HG03575 (cell line): ENCODE results near the gene RPS5.
A peak's percentile ranks its signal among the peaks of the same experiment; 100 is the strongest.
"Not testable (repeated sequence)": the region's sequence is repeated elsewhere in the genome, so short reads cannot be mapped to it uniquely, and the experiment has no call there.

Source experiments
- ATAC-seq: cut with Tn5 transposase; IDR thresholded peaks from one replicate; pipeline ENCODE4 v1.9.1; 2021; ENCODE audit not compliant: unreplicated experiment, insufficient number of reproducible peaks, low FRiP score; ENCODE audit errors: extremely low read depth

Gene RPS5

GRCh38 chr19:58386576-58387337 is at the start of gene RPS5:
RPS5 (plus strand) TSS chr19:58387269; CDS start chr19:58388138, 869 bp downstream.
- peak; percentile 65 for ATAC-seq

GRCh38 chr19:58338336-58338735 is 48.7 kb upstream of the RPS5 start:
- no peak for ATAC-seq

GRCh38 chr19:58338825-58339558 is 48.1 kb upstream of the RPS5 start:
- no peak for ATAC-seq

DNA sequence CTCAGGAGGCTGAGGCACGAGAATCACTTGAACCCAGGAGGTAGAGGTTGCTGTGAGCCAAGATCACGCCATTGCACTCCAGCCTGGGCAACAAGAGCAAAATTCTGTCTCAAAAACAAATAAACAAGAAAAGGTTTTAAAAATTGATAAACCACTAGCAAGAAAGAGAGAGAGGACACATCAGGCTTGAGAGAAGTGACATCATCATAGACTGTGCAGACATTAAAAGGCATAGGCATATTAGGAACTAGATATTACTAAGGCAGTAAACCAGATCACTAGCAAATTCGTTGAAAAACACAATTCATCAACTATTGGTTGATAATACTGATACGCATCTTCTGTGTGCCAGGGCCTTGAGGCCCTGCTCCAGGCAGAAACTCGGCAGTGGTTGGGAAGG is 41.5 kb upstream of the RPS5 start:
- ATAC-seq = no peak

GRCh38 chr19:58346961-58347929 is 39.8 kb upstream of the RPS5 start:
- no peak for ATAC-seq

- not testable (repeated sequence) for ATAC-seq
Measured at GRCh38 chr19:58348080-58348479, 39.0 kb upstream of the RPS5 start.

DNA sequence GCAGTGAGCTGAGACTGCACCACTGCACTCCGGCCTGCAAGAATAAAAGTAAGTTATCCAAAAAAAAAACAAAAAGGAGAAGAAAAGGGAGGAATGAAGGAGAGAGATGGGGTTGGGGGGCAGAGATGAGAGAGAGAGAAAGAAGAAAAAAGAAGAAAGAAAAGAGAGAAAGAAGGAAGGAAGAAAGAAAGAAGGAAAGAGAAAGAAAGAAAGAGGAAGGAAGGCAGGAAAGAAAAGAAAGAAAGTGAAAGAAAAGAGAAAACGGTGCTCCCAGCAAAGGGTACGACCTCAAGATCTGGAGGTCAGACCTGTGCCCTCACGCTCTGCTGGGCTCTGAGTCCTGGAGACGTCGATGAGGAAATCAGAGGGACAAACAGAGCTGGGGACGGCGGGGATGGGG is 37.5 kb upstream of the RPS5 start:
- no peak for ATAC-seq

- ATAC-seq = no peak
Measured at GRCh38 chr19:58350001-58350861, 36.8 kb upstream of the RPS5 start.

DNA sequence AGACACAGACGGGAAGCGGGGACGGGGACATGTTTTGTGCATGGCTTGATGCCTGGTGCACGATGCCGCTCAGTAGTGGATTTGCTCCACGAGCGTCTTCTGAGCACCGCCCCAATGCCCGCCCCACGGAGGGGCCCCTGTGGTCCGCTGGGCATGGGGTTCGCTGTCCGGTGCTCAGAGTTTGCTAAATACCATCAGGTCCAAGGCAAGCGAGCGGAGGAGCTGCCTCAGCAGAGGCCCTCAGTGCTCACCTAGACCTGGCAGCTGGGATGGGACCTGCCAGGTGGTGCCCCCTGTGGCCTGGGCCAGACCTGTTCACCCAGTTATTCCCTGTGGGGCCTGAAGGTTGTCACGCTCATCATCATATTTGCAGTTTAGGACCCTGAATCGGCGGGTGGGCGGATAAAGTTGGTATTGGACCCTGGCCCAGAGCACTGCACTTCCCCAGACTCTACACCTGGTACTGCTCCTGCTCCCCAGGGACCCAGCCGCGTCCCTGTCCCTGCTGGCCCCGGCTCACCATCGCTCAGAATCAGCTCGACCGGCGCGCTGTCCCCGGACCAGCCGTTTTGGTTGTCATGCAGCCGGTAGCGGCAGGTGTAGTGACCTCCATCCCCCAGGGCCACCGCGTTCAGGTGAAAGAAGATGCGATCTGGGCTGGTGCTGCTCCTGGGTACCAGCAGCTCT is 36.1 kb upstream of the RPS5 start:
- ATAC-seq = no peak

GRCh38 chr19:58351558-58351878 is 35.6 kb upstream of the RPS5 start:
- ATAC-seq = no peak

DNA sequence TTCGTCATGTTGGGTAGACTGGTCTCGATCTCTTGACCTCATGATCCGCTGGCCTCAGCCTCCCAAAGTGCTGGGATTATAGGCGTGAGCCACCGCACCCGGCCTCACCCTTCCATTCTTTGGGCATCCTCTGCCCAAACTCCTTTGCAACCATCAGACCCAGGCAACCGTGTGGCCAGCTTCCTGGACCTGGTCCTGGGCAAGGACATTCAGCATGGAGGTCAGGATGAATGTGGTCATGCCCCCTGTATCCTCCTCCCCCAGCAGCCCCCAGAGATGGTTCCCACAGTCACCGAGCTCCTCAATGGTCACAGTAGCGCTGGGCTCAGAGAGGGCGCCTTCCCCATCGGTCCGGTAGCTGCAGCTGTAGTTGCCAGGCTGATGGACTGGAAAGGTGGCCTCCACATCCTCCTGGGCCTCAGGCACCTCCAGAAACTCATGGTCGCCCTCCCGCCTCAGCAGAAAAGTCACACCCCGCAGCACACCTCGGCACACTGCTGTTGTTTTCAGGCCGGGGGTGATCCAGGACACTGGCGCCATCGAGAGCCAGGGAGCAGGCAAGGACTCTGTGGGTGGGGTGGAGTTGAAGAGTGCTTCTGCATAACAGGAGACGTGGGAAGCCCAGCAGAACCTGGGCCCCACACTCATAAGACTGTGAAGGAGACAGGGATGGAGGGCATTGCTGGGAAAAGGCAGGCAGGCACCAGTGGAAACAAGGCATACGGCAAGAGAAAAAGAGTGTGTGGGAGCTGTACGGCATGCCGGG is 34.9 kb upstream of the RPS5 start:
- ATAC-seq = no peak

- no peak for ATAC-seq
Measured at GRCh38 chr19:58352760-58353671, 34.1 kb upstream of the RPS5 start, which contains the start of gene A1BG. A1BG (minus strand) TSS chr19:58353492; CDS start chr19:58353437, 55 bp downstream.

DNA sequence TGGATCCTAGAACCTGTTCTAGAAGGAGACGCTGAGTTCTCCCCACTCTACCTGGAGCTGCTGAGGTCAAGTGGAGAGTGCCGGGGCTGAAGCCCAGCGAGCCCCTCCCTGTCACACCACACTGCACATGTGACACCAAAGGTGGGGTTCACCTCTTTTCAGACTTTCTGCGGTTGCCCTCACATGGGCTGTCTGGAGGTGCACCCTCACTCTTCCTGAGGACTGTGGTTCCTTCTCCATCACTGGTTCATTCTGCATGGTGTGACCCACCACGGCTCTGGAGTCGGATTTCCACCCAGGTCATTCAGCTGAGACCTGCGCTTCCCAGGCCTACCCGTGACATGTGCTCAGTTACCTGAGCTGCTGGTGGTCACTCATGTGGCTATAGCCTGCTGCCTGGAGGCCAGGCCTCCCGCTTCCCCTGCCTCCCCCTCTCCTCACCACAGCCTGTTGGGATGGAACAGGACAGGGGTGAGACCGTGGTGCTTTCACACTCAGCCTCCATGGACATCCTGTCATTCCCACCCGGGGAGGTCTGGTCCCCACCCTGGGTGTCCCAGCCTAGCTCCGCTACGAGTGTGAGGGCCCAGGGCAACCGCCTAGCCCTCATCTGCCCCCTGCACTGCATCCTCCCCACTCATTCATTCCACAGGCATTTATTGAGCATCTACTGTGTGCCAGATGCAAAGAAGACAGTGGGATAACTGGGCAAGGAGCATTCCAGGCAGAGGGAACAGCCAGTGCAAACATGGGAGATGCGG is 33.2 kb upstream of the RPS5 start:
- ATAC-seq = no peak

DNA sequence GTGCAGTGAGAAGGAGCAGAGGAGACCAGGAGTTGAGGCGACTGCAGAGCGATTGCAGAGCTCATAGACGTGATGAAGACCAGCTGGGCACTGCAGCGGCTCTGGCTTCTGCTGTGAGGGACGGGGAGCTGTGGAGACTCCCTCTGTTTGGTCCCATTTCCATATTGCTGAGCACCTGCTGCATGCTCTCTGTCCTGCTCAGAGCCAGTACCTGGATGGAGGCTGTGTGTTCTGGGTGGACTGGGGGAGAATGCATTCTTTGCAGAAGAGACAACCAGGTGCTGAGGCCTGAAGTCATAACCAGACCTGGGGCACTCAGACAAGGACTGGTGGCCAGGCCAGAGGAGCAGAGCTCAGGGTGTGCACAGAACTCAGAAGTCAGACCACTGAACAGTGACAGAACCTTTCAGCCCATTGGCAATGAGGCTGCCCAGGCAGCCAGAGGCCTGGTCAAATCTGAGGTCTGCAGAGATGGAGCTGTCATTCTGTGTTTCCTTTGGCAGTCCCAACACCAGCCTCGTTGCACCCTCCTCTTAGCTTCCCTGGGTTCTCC is 32.5 kb upstream of the RPS5 start:
- no peak for ATAC-seq

GRCh38 chr19:58355215-58355796 is 31.8 kb upstream of the RPS5 start:
- no peak for ATAC-seq
